OCI-M2 (cell line): ENCODE results near the gene RXFP3.
"Not testable (repeated sequence)": the region's sequence is repeated elsewhere in the genome, so short reads cannot be mapped to it uniquely, and the experiment has no call there.

ENCODE experiments used
- DNase-seq: peaks from one replicate; lab custom pipeline; 2025; ENCODE audit not compliant: unreplicated experiment; lab: John Stamatoyannopoulos, UW

The RXFP3 gene

GRCh38 chr5:33933723-33934169 lies 2.4 kb upstream of the RXFP3 start:
- DNase-seq = no peak

- DNase-seq = no peak
Measured at GRCh38 chr5:33934176-33934575, 2.0 kb upstream of the RXFP3 start.

- no peak for DNase-seq
Measured at GRCh38 chr5:33936004-33936380, 194 bp upstream of the RXFP3 start.

- no peak for DNase-seq
Measured at GRCh38 chr5:33937017-33937706, 976 bp downstream of the RXFP3 start.

- no peak for DNase-seq
Measured at GRCh38 chr5:33937707-33938506, 1.7 kb downstream of the RXFP3 start.

GRCh38 chr5:33938507-33938796 lies 2.3 kb downstream of the RXFP3 start:
- no peak for DNase-seq

- DNase-seq = no peak
Measured at GRCh38 chr5:33938881-33939280, 2.7 kb downstream of the RXFP3 start.

GRCh38 chr5:33939556-33940262 lies 3.5 kb downstream of the RXFP3 start:
- no peak for DNase-seq

GRCh38 chr5:33941090-33941489 lies 4.9 kb downstream of the RXFP3 start:
- no peak for DNase-seq

GRCh38 chr5:33944543-33945132 lies 8.5 kb downstream of the RXFP3 start:
- DNase-seq = no peak

- not testable (repeated sequence) for DNase-seq
Measured at GRCh38 chr5:33952175-33952574, 16.0 kb downstream of the RXFP3 start.

GRCh38 chr5:33957577-33958150 lies 21.5 kb downstream of the RXFP3 start:
- DNase-seq = no peak

- no peak for DNase-seq
Measured at GRCh38 chr5:33958176-33958575, 22.0 kb downstream of the RXFP3 start.

GRCh38 chr5:33964132-33964700 lies 28.0 kb downstream of the RXFP3 start:
- DNase-seq = no peak

- no peak for DNase-seq
Measured at GRCh38 chr5:33966805-33967204, 30.6 kb downstream of the RXFP3 start.

- no peak for DNase-seq
Measured at GRCh38 chr5:33968211-33969005, 32.2 kb downstream of the RXFP3 start.

GRCh38 chr5:33969572-33970452 lies 33.6 kb downstream of the RXFP3 start:
- DNase-seq = no peak

GRCh38 chr5:33973271-33973670 lies 37.1 kb downstream of the RXFP3 start:
- DNase-seq = no peak

GRCh38 chr5:33975852-33976251 lies 39.7 kb downstream of the RXFP3 start:
- DNase-seq = no peak
